Breast epithelium (tissue), 3 donors: ENCODE measurements around the gene GANAB.

Experiments
- POLR2AphosphoS5 ChIP-seq, 3 donors: sonication (generic); formaldehyde crosslinking; IDR thresholded peaks; one replicate each; pipeline ENCODE4 v1.6.1; 2017; ENCODE audit warnings: antibody characterized with exemption in 3 of 3
- TF ChIP-seq, protein P1 (sequence below), 3 donors: fragments of 450-650 bp; IDR thresholded peaks; one replicate each; pipeline ENCODE4 v1.5.1; 2016 to 2017; ENCODE audit warnings: antibody characterized with exemption in 3 of 3, mild to moderate bottlenecking in 3 of 3, moderate library complexity in 3 of 3

DNA sequence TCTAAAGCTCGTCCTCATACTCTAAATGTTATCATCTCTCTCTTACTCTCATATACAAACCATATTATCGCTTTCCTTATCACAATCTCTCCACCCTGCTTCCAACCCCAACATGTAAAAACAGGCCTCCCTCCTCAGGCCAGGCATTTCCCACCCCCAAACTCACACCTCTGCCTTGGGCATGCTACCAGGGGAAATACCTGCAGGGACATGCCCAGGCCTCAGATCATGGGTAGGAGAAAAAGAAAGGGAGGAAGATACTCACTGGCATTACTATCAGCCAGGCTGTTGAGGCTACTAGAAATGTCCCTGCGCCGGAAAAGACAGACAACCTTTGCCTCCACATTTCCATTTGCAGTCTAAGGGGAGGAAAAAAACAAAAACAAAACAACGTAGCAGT lies 46.5 kb downstream of the GANAB start:
- TF ChIP-seq, protein P1, sequence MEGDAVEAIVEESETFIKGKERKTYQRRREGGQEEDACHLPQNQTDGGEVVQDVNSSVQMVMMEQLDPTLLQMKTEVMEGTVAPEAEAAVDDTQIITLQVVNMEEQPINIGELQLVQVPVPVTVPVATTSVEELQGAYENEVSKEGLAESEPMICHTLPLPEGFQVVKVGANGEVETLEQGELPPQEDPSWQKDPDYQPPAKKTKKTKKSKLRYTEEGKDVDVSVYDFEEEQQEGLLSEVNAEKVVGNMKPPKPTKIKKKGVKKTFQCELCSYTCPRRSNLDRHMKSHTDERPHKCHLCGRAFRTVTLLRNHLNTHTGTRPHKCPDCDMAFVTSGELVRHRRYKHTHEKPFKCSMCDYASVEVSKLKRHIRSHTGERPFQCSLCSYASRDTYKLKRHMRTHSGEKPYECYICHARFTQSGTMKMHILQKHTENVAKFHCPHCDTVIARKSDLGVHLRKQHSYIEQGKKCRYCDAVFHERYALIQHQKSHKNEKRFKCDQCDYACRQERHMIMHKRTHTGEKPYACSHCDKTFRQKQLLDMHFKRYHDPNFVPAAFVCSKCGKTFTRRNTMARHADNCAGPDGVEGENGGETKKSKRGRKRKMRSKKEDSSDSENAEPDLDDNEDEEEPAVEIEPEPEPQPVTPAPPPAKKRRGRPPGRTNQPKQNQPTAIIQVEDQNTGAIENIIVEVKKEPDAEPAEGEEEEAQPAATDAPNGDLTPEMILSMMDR (IDR thresholded peaks at IDR 0.05): no peak
- no peak for TF ChIP-seq POLR2AphosphoS5 (IDR thresholded peaks at IDR 0.05)
